ENCODE measurements around the gene CYREN. TPM values are rescaled to one million over a fixed set of nuclear protein-coding genes. Genes with fewer than 3 reads are reported as not detected.

CYREN gene
- total and polyA plus RNA-seq, 2 experiments from 2014 or later: 22.7 to 70.6 TPM

- TF ChIP-seq ETS1 (IDR thresholded peaks at IDR 0.05) (no peak), ZNF331 (CRISPR knock-in tag; IDR thresholded peaks at IDR 0.05; ENCODE audit: low read depth) (no peak), CTCF (conservative IDR thresholded peaks at IDR 0.05; ENCODE audit: low read depth in 2 of 2) (no peak), EZH2phosphoT487 (IDR thresholded peaks at IDR 0.05; ENCODE audit: unreplicated experiment) (no peak)
These were observed 40.9 kb upstream of the CYREN start, which contains the start of gene WDR91 (continued) for GRCh38 chr7:135211179-135211945.

GRCh38 chr7:135210888-135211178 lies 40.3 kb upstream of the CYREN start:
- H3K9me3 Mint-ChIP-seq: no peaks in the 10 kb centered on the region
- TF ChIP-seq STAT1 (IDR thresholded peaks at IDR 0.05; ENCODE audit: unreplicated experiment): no peak
- no peak for TF ChIP-seq EZH2 (IDR thresholded peaks at IDR 0.05; ENCODE audit: low read depth, unreplicated experiment)
- TF ChIP-seq REST (IDR thresholded peaks at IDR 0.05; ENCODE audit: unreplicated experiment): no peak
- TF ChIP-seq ZNF331 (CRISPR knock-in tag; IDR thresholded peaks at IDR 0.05; ENCODE audit: low read depth): no peak
- no peak for TF ChIP-seq ZNF462 (CRISPR knock-in tag; IDR thresholded peaks at IDR 0.05)
- TF ChIP-seq NANOG (IDR thresholded peaks at IDR 0.05; ENCODE audit: borderline replicate concordance): no peak
- TF ChIP-seq ETS1 (IDR thresholded peaks at IDR 0.05): no peak
- no peak for TF ChIP-seq ZNF114 (CRISPR knock-in tag; IDR thresholded peaks at IDR 0.05)

More at GRCh38 chr7:135210888-135211178, 40.3 kb upstream of the CYREN start:
- peaks cover 4% of the 10 kb centered on the region; the same call in 2 of the 3 replicates for H3K4me1 Mint-ChIP-seq
- Histone ChIP-seq H3K4me1 (ENCODE audit: insufficient read depth) (peaks cover 6% of the 10 kb centered on the region), H2AFZ (peak overlapping the region; percentile 92), H3K36me3 (ENCODE audit: insufficient read depth) (no peaks in the 10 kb centered on the region), H3K27me3 (ENCODE audit: insufficient read depth) (peaks cover 11% of the 10 kb centered on the region), H3K9me2 (ENCODE audit: insufficient read depth) (no peaks in the 10 kb centered on the region), H3F3A (replicated peaks; ENCODE audit: low read depth) (no peaks in the 10 kb centered on the region), H3K27ac (ENCODE audit: low read depth) (no peak overlapping the region), H3K79me2 (replicated peaks; ENCODE audit: insufficient read depth) (no peaks in the 10 kb centered on the region), H3K4me3 (peak overlapping the region; percentile 95), H3K4me2 (peak overlapping the region; percentile 94), H4K20me1 (replicated peaks; ENCODE audit: insufficient read depth) (no peaks in the 10 kb centered on the region)
- peaks cover 16% of the 10 kb centered on the region for H3K27me3 Mint-ChIP-seq (ENCODE audit: insufficient read depth, low read depth, poor library complexity)
- H3K36me3 Mint-ChIP-seq (ENCODE audit: low read depth): no peaks in the 10 kb centered on the region
- H3K4me3 Mint-ChIP-seq: peak overlapping the region; percentile 92
- ATAC-seq (no peak), DNase-seq (ENCODE audit: low spot score) (peak; percentile 39)
- H3K27ac Mint-ChIP-seq: no peak overlapping the region
